Spinal cord (tissue), 10 donors: Measurements from ENCODE around the gene FBXO31. TPM values are rescaled to one million over a fixed set of nuclear protein-coding genes. Genes with fewer than 3 reads are reported as not detected.
A peak's percentile ranks its signal among the peaks of the same experiment; 100 is the strongest.

Experiments used
- DNase-seq, 6 donors: peaks; one replicate each; pipeline versions ENCODE4 v3.0.0 to v3.0.0-alpha.2; 2013 to 2015; ENCODE audit warnings: low spot score in 6 of 6, low read depth in 4 of 6
- H3K27ac ChIP-seq: one replicate; pipeline ENCODE4 v1.5.1; 2013; ENCODE audit warnings: low read depth, low read length, control low read depth
- H3K27me3 ChIP-seq: one replicate; pipeline ENCODE4 v1.6.1; 2013; ENCODE audit warnings: low read length; ENCODE audit not compliant: control insufficient read depth, insufficient read depth
- H3K36me3 ChIP-seq: one replicate; pipeline ENCODE4 v1.6.1; 2013; ENCODE audit warnings: low read length; ENCODE audit not compliant: control insufficient read depth, insufficient read depth
- H3K4me1 ChIP-seq: one replicate; pipeline ENCODE4 v1.6.1; 2013; ENCODE audit warnings: low read length; ENCODE audit not compliant: control insufficient read depth, insufficient read depth
- H3K4me3 ChIP-seq: one replicate; pipeline ENCODE4 v1.5.1; 2013; ENCODE audit warnings: low read depth, low read length, control low read depth
- H3K9me3 ChIP-seq: one replicate; pipeline ENCODE4 v1.6.1; 2013; ENCODE audit warnings: low read length; ENCODE audit not compliant: control insufficient read depth, insufficient read depth
- WGBS: methylation state at CpG from one replicate; pipeline ENCODE4 v1.1.5; 2013; ENCODE audit warnings: missing lambda C conversion rate; ENCODE audit not compliant: insufficient coverage; 5-methylcytosine and 5-hydroxymethylcytosine counted together
- polyA plus RNA-seq, 2 donors: library from polyadenylated mRNA; unstranded; fragments of 120-200 nt; gene quantifications; one replicate each; pipeline ENCODE4 v1.2.1, GENCODE V29; 2013; ENCODE audit not compliant: insufficient read length in 2 of 2
- total RNA-seq, 2 donors: library from RNA; depleted of rRNA in 1 of 2; stranded (reverse); fragments of 120-200 nt in 1 of 2; fragments of >200 nt in 1 of 2; gene quantifications; one replicate each; pipeline versions ENCODE4 v1.2.3 to v1.2.4, GENCODE V29; 2013 to 2014
- donor health status: healthy.

The FBXO31 gene
- total and polyA plus RNA-seq, 4 donors = 21.0 to 48.6 (median 41.0) TPM

DNA sequence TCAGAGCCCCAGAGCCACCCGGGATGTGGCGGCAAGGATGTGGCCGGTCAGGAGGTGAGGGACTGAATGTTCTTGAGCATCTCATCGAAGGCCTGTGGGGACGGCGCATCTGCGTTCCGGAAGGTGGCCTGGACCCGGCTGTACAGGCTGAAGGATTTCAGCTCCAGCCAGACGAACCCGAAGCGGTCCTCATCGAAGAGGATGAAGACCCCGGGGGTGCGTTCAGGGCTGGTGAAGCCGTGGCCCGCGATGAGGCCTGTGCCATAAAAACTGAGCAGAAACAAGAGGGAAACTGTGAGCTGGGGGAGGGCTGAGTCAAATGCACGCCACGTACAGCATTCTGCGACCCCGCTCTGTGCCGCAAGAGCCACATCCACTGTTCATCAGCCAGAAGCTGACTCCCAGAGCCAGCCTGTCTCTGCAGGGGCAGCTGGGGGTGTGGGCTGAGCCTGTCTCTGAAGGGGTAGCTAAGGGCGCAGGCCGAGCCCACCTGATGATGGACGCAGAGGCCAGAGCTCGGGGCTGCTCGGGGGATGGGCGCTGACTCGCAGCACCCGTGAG, 52.3 kb downstream of the FBXO31 start:
- Histone ChIP-seq H3K27ac (no peak overlapping the region), H3K9me3 (no peaks in the 10 kb centered on the region), H3K36me3 (peaks cover 93% of the 10 kb centered on the region), H3K4me1 (peaks cover 39% of the 10 kb centered on the region), H3K4me3 (no peak overlapping the region), H3K27me3 (no peaks in the 10 kb centered on the region)
- DNase-seq = no peak
- 87% methylated on average over 28 of the region's 31 CpGs for WGBS

- H3K9me3 ChIP-seq = no peaks in the 10 kb centered on the region
- H3K27me3 ChIP-seq = no peaks in the 10 kb centered on the region
- peaks cover 88% of the 10 kb centered on the region for H3K36me3 ChIP-seq
- no peak for DNase-seq
- H3K4me1 ChIP-seq = peaks cover 36% of the 10 kb centered on the region
- WGBS = 93% methylated on average over 15 of the region's 15 CpGs
- no peak overlapping the region for H3K4me3 ChIP-seq
- H3K27ac ChIP-seq = no peak overlapping the region
Observed at GRCh38 chr16:87330646-87331045, 52.9 kb downstream of the FBXO31 start.

DNA sequence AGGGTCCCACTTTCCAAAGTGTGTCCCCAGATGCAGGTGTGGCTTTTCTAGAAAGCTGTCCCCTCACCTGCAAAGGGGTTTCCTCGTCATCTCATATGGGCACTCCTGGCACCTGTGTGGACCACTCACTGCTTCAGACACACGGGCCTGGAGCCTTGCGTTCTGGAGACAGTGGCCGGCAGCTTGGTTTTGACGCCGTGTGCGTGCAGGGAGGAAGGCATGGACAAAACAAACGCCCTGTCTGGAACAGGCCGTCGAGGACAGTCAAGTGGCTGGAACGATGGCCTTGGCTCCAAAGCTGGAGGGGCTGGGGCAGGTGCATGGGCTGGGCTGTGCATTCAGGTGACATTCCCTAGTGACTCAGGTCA, 53.3 kb downstream of the FBXO31 start:
- Histone ChIP-seq H3K4me1 (peaks cover 31% of the 10 kb centered on the region), H3K27me3 (no peaks in the 10 kb centered on the region), H3K9me3 (no peaks in the 10 kb centered on the region), H3K27ac (no peak overlapping the region), H3K4me3 (no peak overlapping the region), H3K36me3 (peaks cover 88% of the 10 kb centered on the region)
- 97% methylated on average over 10 of the region's 11 CpGs for WGBS
- DNase-seq = no peak

DNA sequence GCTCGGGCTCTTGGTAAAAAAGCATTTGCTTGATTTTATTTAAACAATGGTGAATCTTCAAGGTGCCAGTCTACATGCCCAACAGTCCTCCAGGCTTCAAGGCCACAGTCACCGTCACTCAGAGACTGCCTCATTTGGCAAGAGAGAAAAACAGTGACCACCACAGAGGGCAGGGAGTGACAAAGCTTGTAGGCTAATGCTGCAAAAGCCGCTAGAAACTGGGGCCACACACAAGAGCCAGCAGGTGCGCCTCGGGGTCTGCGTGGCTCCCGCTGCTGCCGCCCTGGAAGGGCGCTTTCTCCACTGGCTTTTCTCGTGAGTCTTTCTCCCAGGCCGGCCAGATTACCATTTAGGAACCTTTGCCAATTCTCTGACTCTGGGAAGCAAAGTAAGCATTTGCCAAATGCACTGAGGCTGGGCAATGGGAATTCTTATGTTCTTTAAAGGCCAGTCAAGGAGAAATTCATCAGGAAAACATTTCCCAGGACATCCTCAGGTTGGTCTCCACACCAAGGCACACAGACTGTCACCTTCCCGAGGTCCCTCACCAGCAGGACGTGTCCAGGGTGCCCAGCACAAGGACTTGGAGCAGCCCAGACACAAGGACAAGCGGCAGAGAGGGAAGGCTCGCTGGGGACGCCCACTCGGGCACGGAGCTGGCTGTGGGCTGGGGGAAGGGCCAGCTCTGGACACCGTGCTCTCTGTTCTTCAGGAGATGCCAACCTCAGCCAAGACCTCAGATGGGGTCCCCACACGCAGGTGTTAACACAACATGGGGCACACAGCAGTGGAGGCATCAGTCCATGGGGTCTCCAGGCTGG, 53.9 kb downstream of the FBXO31 start:
- Histone ChIP-seq H3K27ac (no peak overlapping the region), H3K9me3 (no peaks in the 10 kb centered on the region), H3K27me3 (no peaks in the 10 kb centered on the region), H3K4me1 (peaks cover 31% of the 10 kb centered on the region), H3K36me3 (peaks cover 87% of the 10 kb centered on the region), H3K4me3 (no peak overlapping the region)
- 90% methylated on average over 19 of the region's 20 CpGs for WGBS
- DNase-seq = no peak

DNA sequence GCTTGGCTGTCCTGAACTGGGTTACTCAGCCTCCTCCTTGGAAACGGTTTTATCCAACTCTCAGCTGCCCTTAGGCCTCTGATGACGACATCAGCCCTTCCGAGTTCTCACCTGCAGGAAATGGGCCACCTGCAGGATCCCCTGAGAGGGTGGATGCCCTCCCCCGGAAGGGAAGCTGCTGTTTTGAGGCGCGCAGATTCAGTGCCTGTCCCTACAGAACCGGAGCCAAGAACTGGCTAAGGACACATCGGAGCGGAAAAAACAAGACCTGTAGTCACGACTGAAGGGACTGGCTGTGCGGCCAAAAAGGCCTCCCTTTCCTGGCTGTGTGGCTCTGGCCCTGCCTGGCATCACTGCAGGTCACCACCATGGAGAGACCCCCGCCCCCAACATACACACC, 54.7 kb downstream of the FBXO31 start:
- H3K27ac ChIP-seq = no peak overlapping the region
- H3K27me3 ChIP-seq = no peaks in the 10 kb centered on the region
- no peaks in the 10 kb centered on the region for H3K9me3 ChIP-seq
- H3K4me1 ChIP-seq = peaks cover 30% of the 10 kb centered on the region
- no peak overlapping the region for H3K4me3 ChIP-seq
- WGBS = 90% methylated on average over 11 of the region's 12 CpGs
- H3K36me3 ChIP-seq = peaks cover 86% of the 10 kb centered on the region
- DNase-seq = no peak

DNA sequence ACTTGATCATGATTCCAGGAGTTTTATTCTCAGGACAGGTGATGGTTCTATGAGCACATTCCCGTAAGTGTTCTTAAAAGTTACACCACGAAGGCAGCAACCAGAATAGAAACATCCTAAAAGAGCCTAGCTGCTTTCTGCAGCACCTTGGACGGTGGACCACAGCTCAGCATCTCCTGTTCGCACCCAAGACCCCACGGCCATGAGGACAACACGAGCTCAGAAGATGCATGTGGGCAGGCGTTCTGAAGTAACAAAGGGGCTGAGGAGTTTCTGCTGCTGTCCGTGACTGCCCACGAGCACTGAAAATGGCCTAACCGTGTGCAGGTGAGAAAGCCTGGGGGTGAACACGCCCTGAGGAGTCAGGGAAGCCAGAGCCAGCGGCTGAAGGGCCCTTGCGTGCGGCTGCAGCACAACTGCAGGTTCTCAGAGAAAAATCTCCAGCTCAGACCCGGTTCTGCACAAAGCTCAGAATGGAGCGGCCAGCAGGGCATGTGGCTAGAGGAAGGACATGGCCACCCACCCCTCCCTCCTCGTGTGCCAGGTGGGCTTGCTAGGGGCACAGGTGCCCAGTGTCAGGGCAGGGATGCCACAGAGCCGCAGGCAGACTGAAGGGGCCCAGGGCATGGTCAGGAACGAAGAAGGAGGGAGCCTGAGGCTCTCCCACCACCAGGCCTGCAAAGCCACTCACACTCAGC, 55.6 kb downstream of the FBXO31 start:
- no peak overlapping the region for H3K27ac ChIP-seq
- no peak overlapping the region for H3K4me3 ChIP-seq
- no peak for DNase-seq
- no peaks in the 10 kb centered on the region for H3K9me3 ChIP-seq
- 94% methylated on average over 19 of the region's 19 CpGs for WGBS
- peaks cover 27% of the 10 kb centered on the region for H3K4me1 ChIP-seq
- H3K27me3 ChIP-seq = no peaks in the 10 kb centered on the region
- peaks cover 86% of the 10 kb centered on the region for H3K36me3 ChIP-seq

DNA sequence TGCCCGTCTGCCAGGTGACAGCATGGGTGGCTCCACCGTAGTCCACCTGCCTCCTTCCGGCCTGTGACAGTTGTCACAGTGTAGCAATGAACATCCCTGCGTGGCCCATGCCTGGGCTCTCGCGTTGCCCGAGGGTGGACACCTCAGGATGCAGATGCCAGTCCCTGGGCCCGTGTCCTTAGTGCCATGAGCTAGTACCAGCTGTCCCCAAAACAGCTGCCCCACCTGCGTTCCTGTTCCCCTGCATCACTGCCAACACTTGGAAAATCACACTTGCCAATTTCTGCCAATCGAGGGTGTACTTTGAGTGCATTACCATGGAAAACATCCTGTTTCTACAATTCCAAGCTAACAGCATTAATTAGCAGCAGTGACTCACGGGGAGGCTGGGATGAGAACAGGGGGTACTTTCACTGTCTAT, 57.4 kb downstream of the FBXO31 start:
- Histone ChIP-seq H3K9me3 (no peaks in the 10 kb centered on the region), H3K27ac (no peak overlapping the region), H3K4me1 (peaks cover 20% of the 10 kb centered on the region), H3K4me3 (no peak overlapping the region), H3K36me3 (peaks cover 77% of the 10 kb centered on the region), H3K27me3 (no peaks in the 10 kb centered on the region)
- 82% methylated on average over 9 of the region's 11 CpGs for WGBS
- DNase-seq = no peak

DNA sequence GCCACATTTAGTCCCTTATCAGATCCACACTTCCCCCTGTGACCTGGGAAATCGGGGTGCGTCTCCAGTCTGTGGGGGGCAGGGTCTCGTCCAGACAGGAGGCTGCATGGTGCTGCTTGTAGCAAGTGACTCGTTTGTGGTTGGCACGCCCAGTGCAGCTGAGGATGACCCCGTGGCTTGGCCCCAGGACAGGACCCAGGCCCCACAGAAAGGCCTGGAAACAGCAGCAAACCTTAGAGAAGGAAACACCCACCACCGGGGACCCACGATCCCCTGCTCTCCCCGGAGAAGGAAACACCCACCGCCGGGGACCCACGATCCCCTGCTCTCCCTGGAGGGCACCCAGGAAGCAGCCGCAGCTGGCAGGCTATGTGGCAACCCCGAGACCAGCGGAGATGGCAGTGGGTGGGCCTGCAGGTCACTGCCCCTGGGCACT, 58.1 kb downstream of the FBXO31 start:
- Histone ChIP-seq H3K27ac (no peak overlapping the region), H3K4me3 (no peak overlapping the region), H3K4me1 (peaks cover 20% of the 10 kb centered on the region), H3K36me3 (peaks cover 69% of the 10 kb centered on the region), H3K9me3 (no peaks in the 10 kb centered on the region), H3K27me3 (no peaks in the 10 kb centered on the region)
- WGBS = 85% methylated on average over 12 of the region's 15 CpGs
- DNase-seq = no peak

GRCh38 chr16:87324411-87325275, 58.9 kb downstream of the FBXO31 start:
- 53% methylated on average over 28 of the region's 28 CpGs for WGBS
- peaks cover 66% of the 10 kb centered on the region for H3K36me3 ChIP-seq
- no peak overlapping the region for H3K27ac ChIP-seq
- peak in 5 of 6 donors; percentile 8 to 78 (median 29) for DNase-seq
- peaks cover 17% of the 10 kb centered on the region for H3K4me1 ChIP-seq
- no peak overlapping the region for H3K4me3 ChIP-seq
- H3K27me3 ChIP-seq = no peaks in the 10 kb centered on the region
- no peaks in the 10 kb centered on the region for H3K9me3 ChIP-seq
